Testis (tissue), 3 donors: ENCODE measurements around the gene RMI2. TPM values are rescaled to one million over a fixed set of nuclear protein-coding genes. Genes with fewer than 3 reads are reported as not detected.

Experiments used
- DNase-seq: peaks from one replicate; pipeline ENCODE4 v3.0.0-alpha.2; 2019
- H3K27ac ChIP-seq, 2 donors: fragments of 200-600 bp; sonication (generic); one replicate each; pipeline ENCODE4 v1.5.1; 2019
- H3K27me3 ChIP-seq: fragments of 200-600 bp; sonication (generic); one replicate; pipeline ENCODE4 v1.5.1; 2019
- H3K36me3 ChIP-seq: fragments of 200-600 bp; sonication (generic); one replicate; pipeline ENCODE4 v1.5.1; 2017; ENCODE audit warnings: low read depth; ENCODE audit errors: missing control alignments
- H3K4me1 ChIP-seq: fragments of 200-600 bp; sonication (generic); one replicate; pipeline ENCODE4 v1.5.1; 2019
- H3K4me3 ChIP-seq, 2 donors: fragments of 200-600 bp; sonication (generic); one replicate each; pipeline ENCODE4 v1.5.1; 2017 to 2019
- H3K9me3 ChIP-seq: fragments of 200-600 bp; sonication (generic); one replicate; pipeline ENCODE4 v1.5.1; 2017
- POLR2A ChIP-seq: fragments of 450-650 bp; IDR thresholded peaks from one replicate; pipeline ENCODE4 v1.6.1; 2017; ENCODE audit warnings: antibody characterized with exemption, mild to moderate bottlenecking, moderate library complexity
- WGBS, 2 donors: methylation state at CpG; one replicate each; pipeline ENCODE4 v1.1.5; 2018; 5-methylcytosine and 5-hydroxymethylcytosine counted together
- intact Hi-C: fragments of 100-400 bp; cut with DNase I; formaldehyde crosslinking; loops from one replicate; pipeline ENCODE4 v1.15.1; 2023; ENCODE audit warnings: low total_unique reads
- polyA plus RNA-seq: library from polyadenylated mRNA; stranded (reverse); fragments of 350-450 nt; fragmentation: Illumina TruSeq; extraction: RNeasy Lipid Tissue Mini Kit (QIAGEN cat#74804); gene quantifications from one replicate; pipeline ENCODE4 v1.2.3, GENCODE V29; 2014; ENCODE audit warnings: low read depth, low replicate concordance; ENCODE audit not compliant: insufficient read depth
- total RNA-seq, 2 donors: library from RNA; depleted of rRNA; stranded (reverse); fragments of >200 nt; gene quantifications; one replicate each; pipeline ENCODE4 v1.2.3, GENCODE V29; 2016
- TF ChIP-seq, protein P1 (sequence below), 3 experiments: fragments of 450-650 bp in 2 of 3; fragments of 200-600 bp in 1 of 3; sonication (generic) in 1 of 3; IDR thresholded peaks; one replicate each; pipeline ENCODE4 v1.5.1; 2016 to 2019; ENCODE audit warnings: antibody characterized with exemption in 3 of 3, mild to moderate bottlenecking in 2 of 3, moderate library complexity in 1 of 3

The RMI2 gene
- total and polyA plus RNA-seq, 3 donors from 2014 or later: 21.5 to 30.6 (median 26.7) TPM

DNA sequence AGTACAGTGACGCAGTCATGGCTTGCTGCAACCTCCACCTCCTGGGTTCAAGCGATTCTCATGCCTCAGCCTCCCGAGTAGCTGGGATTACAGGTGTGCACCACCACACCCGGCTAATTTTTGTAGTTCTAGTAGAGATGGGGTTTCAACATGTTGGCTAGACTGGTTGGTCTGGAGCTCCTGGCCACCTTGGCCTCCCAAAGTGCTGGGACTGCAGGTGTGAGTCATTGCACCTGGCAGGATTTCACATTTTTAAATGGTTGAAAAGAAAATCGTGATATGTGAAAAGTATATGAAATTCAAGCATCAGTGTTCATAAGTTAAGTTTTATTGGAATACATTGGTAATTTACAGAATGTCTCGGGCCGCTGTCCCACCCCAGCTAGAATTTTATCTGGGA, 2.6 kb downstream of the RMI2 start:
- intact Hi-C loops: no loop called here
- Histone ChIP-seq H3K27me3 (no peaks in the 10 kb centered on the region), H3K27ac (no peak overlapping the region), H3K36me3 (no peaks in the 10 kb centered on the region), H3K9me3 (no peaks in the 10 kb centered on the region), H3K4me1 (peaks cover 9% of the 10 kb centered on the region), H3K4me3 (no peak overlapping the region)
- WGBS, 2 donors: 94 to 95% methylated on average over 7 of the region's 7 CpGs
- no peak for TF ChIP-seq POLR2A
- TF ChIP-seq, protein P1, sequence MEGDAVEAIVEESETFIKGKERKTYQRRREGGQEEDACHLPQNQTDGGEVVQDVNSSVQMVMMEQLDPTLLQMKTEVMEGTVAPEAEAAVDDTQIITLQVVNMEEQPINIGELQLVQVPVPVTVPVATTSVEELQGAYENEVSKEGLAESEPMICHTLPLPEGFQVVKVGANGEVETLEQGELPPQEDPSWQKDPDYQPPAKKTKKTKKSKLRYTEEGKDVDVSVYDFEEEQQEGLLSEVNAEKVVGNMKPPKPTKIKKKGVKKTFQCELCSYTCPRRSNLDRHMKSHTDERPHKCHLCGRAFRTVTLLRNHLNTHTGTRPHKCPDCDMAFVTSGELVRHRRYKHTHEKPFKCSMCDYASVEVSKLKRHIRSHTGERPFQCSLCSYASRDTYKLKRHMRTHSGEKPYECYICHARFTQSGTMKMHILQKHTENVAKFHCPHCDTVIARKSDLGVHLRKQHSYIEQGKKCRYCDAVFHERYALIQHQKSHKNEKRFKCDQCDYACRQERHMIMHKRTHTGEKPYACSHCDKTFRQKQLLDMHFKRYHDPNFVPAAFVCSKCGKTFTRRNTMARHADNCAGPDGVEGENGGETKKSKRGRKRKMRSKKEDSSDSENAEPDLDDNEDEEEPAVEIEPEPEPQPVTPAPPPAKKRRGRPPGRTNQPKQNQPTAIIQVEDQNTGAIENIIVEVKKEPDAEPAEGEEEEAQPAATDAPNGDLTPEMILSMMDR (IDR thresholded peaks at IDR 0.05): no peak
- DNase-seq: no peak

DNA sequence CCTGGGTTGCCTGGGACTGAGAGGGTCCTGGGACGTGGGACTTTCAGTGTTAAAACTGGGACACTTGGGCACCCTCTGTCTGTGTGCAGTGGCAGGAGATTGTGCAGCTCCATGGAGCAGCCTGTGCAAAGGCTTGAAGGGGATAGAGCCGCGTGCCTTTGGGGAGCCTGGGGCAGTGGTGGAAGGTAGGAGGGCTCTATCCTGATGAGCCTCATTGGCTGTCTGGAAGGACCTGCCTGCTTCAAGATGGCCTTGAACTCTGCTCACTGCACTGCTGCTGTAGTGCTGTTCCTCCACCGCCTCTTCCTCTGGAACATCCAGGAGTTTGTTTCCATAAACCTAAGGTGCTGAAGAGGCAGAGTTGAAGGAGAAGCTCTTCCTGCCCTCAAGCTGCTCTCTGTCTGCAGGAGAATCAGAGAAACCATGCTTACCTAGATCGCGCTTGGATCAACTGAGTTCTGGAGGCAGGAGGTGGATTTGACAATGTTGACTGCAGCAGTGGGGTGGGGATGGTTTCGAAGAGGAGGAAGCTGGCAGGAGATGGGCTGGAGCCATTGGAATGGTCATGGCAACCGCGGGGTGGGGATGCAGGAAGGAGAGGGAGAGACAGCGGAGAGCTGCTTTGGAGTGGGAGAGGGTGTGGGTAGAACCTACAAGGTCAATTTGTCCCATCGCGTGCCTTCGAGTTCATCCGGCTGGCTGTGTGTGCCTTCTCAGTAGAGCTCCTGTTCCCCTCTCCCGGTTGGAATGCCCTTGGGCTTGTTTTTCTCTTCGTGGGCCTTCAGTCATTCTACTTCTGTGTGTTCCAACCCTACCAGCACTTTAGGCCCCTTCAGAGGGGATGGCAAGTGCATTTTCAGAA, 3.7 kb downstream of the RMI2 start:
- Histone ChIP-seq H3K4me1 (peaks cover 9% of the 10 kb centered on the region), H3K36me3 (no peaks in the 10 kb centered on the region), H3K27ac (peak overlapping the region in 1 of 2 donors; percentile 46), H3K4me3 (no peak overlapping the region), H3K9me3 (no peaks in the 10 kb centered on the region), H3K27me3 (no peaks in the 10 kb centered on the region)
- WGBS, 2 donors: 63 to 70% methylated on average over 16 of the region's 16 CpGs
- intact Hi-C loops: no loop called here
- no peak for DNase-seq
- TF ChIP-seq POLR2A: no peak
- TF ChIP-seq, protein P1 (IDR thresholded peaks at IDR 0.05): no peak

DNA sequence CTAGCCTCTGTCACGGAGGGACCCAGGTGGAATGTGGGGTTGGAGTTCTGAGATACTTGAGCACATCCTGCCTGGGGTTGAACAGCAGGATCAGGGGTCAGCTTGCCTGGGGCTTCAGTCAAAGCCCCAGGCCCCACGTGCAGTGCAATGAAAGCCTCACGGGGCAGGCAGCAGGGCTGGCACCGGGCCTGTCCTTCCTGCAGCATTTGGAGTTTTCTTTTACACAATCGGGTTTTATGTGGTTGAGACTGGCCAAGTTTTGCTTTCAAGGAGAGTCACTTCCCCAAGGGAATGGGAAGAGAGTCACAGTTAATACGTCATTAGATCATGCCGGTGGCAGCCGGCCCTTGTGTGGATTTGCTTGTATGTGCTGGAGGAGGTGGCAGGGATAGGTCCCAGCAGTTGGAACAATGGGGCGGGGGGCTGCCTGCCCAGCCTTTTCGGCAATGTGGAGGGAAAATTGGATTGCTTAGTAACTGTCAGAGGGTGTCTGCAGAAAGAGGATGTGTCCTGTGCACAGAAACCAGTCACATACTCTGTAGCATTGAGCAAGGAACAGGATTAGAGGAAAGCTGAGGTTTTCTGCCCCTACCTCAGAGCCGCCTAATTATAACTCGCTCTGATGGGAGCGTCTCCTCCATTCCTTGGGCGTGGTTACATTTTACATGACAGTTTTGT, 4.5 kb downstream of the RMI2 start:
- DNase-seq: peak; percentile 59
- no peak for TF ChIP-seq POLR2A
- TF ChIP-seq, protein P1 (IDR thresholded peaks at IDR 0.05): no peak
- Histone ChIP-seq H3K4me1 (peaks cover 10% of the 10 kb centered on the region), H3K27ac (peak overlapping the region; percentile 46 to 53), H3K36me3 (no peaks in the 10 kb centered on the region), H3K4me3 (no peak overlapping the region), H3K27me3 (no peaks in the 10 kb centered on the region), H3K9me3 (no peaks in the 10 kb centered on the region)
- 54 to 68% methylated on average over 14 of the region's 14 CpGs for WGBS, 2 donors
- intact Hi-C loops: no loop called here

DNA sequence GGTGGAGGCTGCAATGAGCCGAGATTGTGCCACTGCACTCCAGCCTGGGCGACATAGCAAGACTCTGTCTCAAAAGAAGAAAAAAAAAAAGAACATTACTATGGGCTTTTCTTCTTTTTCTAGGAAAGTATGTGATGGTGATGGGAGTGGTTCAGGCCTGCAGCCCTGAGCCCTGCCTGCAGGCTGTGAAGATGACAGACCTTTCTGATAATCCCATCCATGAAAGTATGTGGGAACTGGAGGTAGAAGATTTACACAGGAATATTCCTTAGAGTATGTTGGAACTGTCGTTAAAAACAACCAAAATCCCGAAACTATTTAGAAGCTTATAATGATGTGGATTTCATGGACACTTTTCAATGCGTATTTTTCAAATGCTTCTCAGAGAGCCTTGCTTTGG, 5.3 kb downstream of the RMI2 start:
- Histone ChIP-seq H3K4me3 (no peak overlapping the region), H3K9me3 (no peaks in the 10 kb centered on the region), H3K36me3 (no peaks in the 10 kb centered on the region), H3K27me3 (no peaks in the 10 kb centered on the region), H3K27ac (peak overlapping the region in 1 of 2 donors; percentile 46), H3K4me1 (peaks cover 18% of the 10 kb centered on the region)
- 61 to 69% methylated on average over 5 of the region's 5 CpGs for WGBS, 2 donors
- intact Hi-C loops: no loop called here
- no peak for DNase-seq
- TF ChIP-seq, protein P1 (IDR thresholded peaks at IDR 0.05): no peak
- TF ChIP-seq POLR2A: no peak
